ENCODE measurements around the gene SPRR4.

Gene SPRR4

GRCh38 chr1:152970495-152970894 lies at the start of gene SPRR4:
TSS of gene SPRR4 (plus strand) at chr1:152970648. CDS start at chr1:152971891, 1,243 bp downstream.
- no peak within 1 kb of the TSS for H3K9ac ChIP-seq (ENCODE audit: low read length)
- H3K4me1 ChIP-seq (ENCODE audit: control insufficient read depth, low read depth, low read length), result no peaks in the 10 kb centered on the region
- no peaks in the 10 kb centered on the region for H3K27me3 ChIP-seq (ENCODE audit: control insufficient read depth, insufficient read depth, low read length)
- H3K27ac ChIP-seq (ENCODE audit: low read length), result no peak within 1 kb of the TSS
- no peak within 1 kb of the TSS for H3K4me3 ChIP-seq (ENCODE audit: low read length)
- H3K36me3 ChIP-seq (ENCODE audit: control insufficient read depth, low read depth, low read length), result no peaks in the 10 kb centered on the region
- peaks cover 2% of the 10 kb centered on the region for H3K9me3 ChIP-seq (ENCODE audit: control insufficient read depth, low read depth, low read length)

DNA sequence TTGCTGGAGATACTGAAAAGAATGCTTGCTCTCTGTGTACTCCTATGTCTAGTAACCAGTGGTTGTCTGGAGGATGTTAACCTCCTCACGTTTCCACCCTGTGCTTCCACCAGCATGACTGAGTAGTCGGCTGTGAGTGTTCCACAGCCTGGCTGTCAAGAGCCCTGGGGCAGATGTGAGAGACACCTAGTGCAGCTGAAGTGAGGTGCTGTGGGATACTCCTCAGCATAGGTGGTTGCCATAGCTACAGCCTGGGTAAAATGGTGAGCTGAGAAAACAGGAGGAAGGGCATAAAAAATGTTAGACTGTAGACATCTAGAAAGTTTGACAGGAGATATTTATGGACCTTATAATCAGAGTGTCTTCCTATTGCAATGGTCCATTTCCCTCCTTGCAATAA lies 46.3 kb upstream of the SPRR4 start:
- Histone ChIP-seq H3K4me3 (ENCODE audit: low read length) (no peak overlapping the region), H3K27ac (ENCODE audit: low read length) (no peak overlapping the region), H3K36me3 (ENCODE audit: control insufficient read depth, low read depth, low read length) (no peaks in the 10 kb centered on the region), H3K9me3 (ENCODE audit: control insufficient read depth, low read depth, low read length) (peaks cover 25% of the 10 kb centered on the region), H3K4me1 (ENCODE audit: control insufficient read depth, low read depth, low read length) (no peaks in the 10 kb centered on the region), H3K9ac (ENCODE audit: low read length) (no peak overlapping the region), H3K27me3 (ENCODE audit: control insufficient read depth, insufficient read depth, low read length) (no peaks in the 10 kb centered on the region)

GRCh38 chr1:152926091-152926490 lies 44.4 kb upstream of the SPRR4 start:
- Histone ChIP-seq H3K4me3 (ENCODE audit: low read length) (no peak overlapping the region), H3K9me3 (ENCODE audit: control insufficient read depth, low read depth, low read length) (peaks cover 30% of the 10 kb centered on the region), H3K27me3 (ENCODE audit: control insufficient read depth, insufficient read depth, low read length) (no peaks in the 10 kb centered on the region), H3K4me1 (ENCODE audit: control insufficient read depth, low read depth, low read length) (no peaks in the 10 kb centered on the region), H3K36me3 (ENCODE audit: control insufficient read depth, low read depth, low read length) (no peaks in the 10 kb centered on the region), H3K27ac (ENCODE audit: low read length) (no peak overlapping the region), H3K9ac (ENCODE audit: low read length) (no peak overlapping the region)

DNA sequence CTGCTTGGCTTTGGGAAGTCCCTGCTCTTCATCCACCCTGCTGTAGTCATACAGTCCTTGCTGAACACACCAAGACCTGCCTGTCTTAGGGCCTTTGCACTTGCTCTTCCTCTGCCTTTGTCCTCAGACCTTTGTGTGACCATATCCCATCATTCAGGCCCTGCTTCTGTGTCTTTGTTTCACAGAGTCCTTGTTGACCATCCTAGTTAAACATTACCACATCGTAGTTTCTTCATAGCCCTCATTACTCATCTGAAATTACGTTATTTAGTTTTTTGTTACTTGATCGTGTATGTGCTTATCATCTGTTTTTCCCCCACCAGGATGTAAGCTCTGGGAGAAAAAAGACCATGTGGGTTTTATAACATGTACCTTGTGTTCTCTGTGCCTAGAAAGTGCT lies 41.8 kb upstream of the SPRR4 start:
- Histone ChIP-seq H3K9ac (ENCODE audit: low read length) (no peak overlapping the region), H3K36me3 (ENCODE audit: control insufficient read depth, low read depth, low read length) (no peaks in the 10 kb centered on the region)

DNA sequence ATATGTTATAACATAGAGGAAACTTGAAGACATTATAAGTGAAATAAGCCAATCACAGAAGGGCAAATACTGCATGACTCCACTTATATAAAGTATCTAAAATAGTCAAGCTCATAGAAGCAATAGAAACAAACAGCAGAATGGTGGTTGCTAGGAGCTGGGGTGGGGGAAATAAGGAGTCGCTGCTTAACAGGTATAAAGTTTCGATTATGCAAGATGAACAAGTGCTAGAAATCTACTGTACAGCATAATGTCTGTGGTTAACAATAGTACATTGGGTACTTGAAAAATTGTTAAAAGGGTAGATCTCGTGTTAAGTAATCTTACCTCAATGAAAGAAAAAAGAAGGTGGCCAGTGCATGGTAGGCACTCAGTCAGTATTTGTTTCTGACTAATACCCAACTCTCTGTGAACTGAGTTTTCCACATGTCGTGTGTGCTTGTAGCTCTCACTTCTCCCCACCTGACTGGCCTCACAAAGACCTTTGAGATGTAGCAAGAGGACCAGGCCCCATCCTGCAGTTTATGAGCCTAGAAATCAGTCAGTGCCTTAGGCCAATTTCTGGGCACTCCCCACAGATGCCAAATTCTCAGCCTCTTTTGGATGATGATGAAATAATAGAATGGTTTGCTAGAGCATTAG lies 38.2 kb upstream of the SPRR4 start:
- no peaks in the 10 kb centered on the region for H3K27me3 ChIP-seq (ENCODE audit: control insufficient read depth, insufficient read depth, low read length)
- no peaks in the 10 kb centered on the region for H3K36me3 ChIP-seq (ENCODE audit: control insufficient read depth, low read depth, low read length)
- no peak overlapping the region for H3K9ac ChIP-seq (ENCODE audit: low read length)
- H3K27ac ChIP-seq (ENCODE audit: low read length), result no peak overlapping the region
- peaks cover 17% of the 10 kb centered on the region for H3K9me3 ChIP-seq (ENCODE audit: control insufficient read depth, low read depth, low read length)
- no peaks in the 10 kb centered on the region for H3K4me1 ChIP-seq (ENCODE audit: control insufficient read depth, low read depth, low read length)
- no peak overlapping the region for H3K4me3 ChIP-seq (ENCODE audit: low read length)

More for the DNA sequence above, 41.8 kb upstream of the SPRR4 start:
- Histone ChIP-seq H3K4me3 (ENCODE audit: low read length) (no peak overlapping the region), H3K27ac (ENCODE audit: low read length) (no peak overlapping the region), H3K27me3 (ENCODE audit: control insufficient read depth, insufficient read depth, low read length) (no peaks in the 10 kb centered on the region), H3K4me1 (ENCODE audit: control insufficient read depth, low read depth, low read length) (no peaks in the 10 kb centered on the region), H3K9me3 (ENCODE audit: control insufficient read depth, low read depth, low read length) (peaks cover 25% of the 10 kb centered on the region)

DNA sequence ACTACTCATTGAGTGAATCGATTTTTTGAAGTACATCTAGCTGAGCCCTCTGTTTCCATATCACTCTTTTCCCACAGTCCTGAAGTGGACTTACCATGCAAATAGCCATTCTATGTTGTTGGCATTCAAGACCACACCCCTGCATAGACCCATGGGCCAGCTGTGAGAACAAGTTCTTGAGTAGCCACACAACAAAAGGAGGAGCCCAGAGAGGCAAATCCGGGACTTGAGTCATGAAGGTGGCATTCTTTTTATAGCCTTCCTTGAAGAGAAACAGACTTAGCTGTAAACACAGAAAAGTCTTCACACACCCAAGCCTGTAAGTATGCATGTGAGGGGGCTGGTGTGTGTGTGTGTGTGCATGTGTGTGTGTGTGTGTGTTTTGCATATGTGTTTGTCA lies 37.3 kb upstream of the SPRR4 start:
- H3K27me3 ChIP-seq (ENCODE audit: control insufficient read depth, insufficient read depth, low read length), result no peaks in the 10 kb centered on the region
- peaks cover 16% of the 10 kb centered on the region for H3K9me3 ChIP-seq (ENCODE audit: control insufficient read depth, low read depth, low read length)
- no peak overlapping the region for H3K9ac ChIP-seq (ENCODE audit: low read length)
- H3K4me1 ChIP-seq (ENCODE audit: control insufficient read depth, low read depth, low read length), result no peaks in the 10 kb centered on the region
- no peak overlapping the region for H3K4me3 ChIP-seq (ENCODE audit: low read length)
- H3K27ac ChIP-seq (ENCODE audit: low read length), result no peak overlapping the region
- no peaks in the 10 kb centered on the region for H3K36me3 ChIP-seq (ENCODE audit: control insufficient read depth, low read depth, low read length)

DNA sequence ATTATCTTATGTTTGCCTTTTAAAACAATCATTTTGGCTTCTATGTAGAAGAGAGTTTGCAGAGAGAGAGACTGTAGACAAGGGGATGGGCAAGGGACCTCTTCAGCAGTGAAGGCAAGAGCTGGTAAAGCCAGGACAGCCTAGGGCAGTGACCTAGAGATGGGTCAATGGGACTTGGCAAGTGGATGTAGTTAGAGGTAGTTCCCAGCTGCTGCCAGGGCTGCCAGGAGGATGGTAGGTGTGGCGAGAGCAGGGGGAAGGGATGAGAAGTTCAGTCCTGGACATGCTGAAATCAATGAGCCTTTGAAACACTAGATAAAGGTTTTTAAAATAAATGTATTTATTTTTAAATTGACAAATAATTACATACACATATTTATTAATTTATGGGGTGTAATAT lies 29.8 kb upstream of the SPRR4 start:
- Histone ChIP-seq H3K4me1 (ENCODE audit: control insufficient read depth, low read depth, low read length) (no peaks in the 10 kb centered on the region), H3K27ac (ENCODE audit: low read length) (no peak overlapping the region), H3K36me3 (ENCODE audit: control insufficient read depth, low read depth, low read length) (no peaks in the 10 kb centered on the region), H3K9ac (ENCODE audit: low read length) (no peak overlapping the region), H3K27me3 (ENCODE audit: control insufficient read depth, insufficient read depth, low read length) (no peaks in the 10 kb centered on the region), H3K9me3 (ENCODE audit: control insufficient read depth, low read depth, low read length) (peaks cover 8% of the 10 kb centered on the region), H3K4me3 (ENCODE audit: low read length) (no peak overlapping the region)

DNA sequence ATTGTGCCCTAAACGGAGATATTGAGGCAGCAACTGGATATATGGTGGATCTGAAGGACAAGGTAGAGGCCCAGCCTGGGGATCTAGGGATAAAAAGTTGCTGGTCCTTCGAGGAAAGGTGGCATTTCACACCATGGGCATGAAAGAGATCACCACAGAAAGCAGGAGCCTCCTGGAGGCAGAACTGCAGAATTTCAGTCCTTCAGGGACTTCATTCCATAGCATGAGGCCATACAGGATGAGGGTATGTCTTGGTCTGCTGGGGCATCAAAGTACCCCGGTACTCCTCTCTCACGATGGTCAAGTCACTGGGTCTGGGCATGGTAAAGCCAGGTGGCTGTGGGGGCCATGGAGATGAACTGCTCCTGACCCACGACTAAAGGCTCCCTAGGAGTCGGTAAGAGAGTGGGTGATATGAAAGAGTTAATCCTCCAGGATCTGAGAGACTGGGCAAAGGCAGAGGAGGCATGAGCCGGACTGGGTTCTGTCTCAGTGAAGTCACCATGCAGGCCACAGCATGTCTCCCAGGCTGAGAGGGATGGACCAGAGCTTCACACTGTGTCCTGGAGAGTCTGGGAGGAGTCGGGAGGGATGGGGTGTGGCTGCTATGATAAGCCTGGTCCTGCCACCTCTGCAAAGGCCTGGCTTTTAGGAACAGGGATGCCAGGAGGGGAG lies 29.3 kb upstream of the SPRR4 start:
- Histone ChIP-seq H3K4me1 (ENCODE audit: control insufficient read depth, low read depth, low read length) (no peaks in the 10 kb centered on the region), H3K36me3 (ENCODE audit: control insufficient read depth, low read depth, low read length) (no peaks in the 10 kb centered on the region), H3K4me3 (ENCODE audit: low read length) (no peak overlapping the region), H3K9me3 (ENCODE audit: control insufficient read depth, low read depth, low read length) (peaks cover 6% of the 10 kb centered on the region), H3K9ac (ENCODE audit: low read length) (no peak overlapping the region), H3K27me3 (ENCODE audit: control insufficient read depth, insufficient read depth, low read length) (no peaks in the 10 kb centered on the region), H3K27ac (ENCODE audit: low read length) (no peak overlapping the region)

- H3K4me1 ChIP-seq (ENCODE audit: control insufficient read depth, low read depth, low read length), result no peaks in the 10 kb centered on the region
- peaks cover 4% of the 10 kb centered on the region for H3K9me3 ChIP-seq (ENCODE audit: control insufficient read depth, low read depth, low read length)
- H3K27ac ChIP-seq (ENCODE audit: low read length), result no peak overlapping the region
- H3K9ac ChIP-seq (ENCODE audit: low read length), result no peak overlapping the region
- no peaks in the 10 kb centered on the region for H3K27me3 ChIP-seq (ENCODE audit: control insufficient read depth, insufficient read depth, low read length)
- H3K36me3 ChIP-seq (ENCODE audit: control insufficient read depth, low read depth, low read length), result no peaks in the 10 kb centered on the region
- no peak overlapping the region for H3K4me3 ChIP-seq (ENCODE audit: low read length)
Measured at GRCh38 chr1:152942161-152942560, 28.3 kb upstream of the SPRR4 start.

DNA sequence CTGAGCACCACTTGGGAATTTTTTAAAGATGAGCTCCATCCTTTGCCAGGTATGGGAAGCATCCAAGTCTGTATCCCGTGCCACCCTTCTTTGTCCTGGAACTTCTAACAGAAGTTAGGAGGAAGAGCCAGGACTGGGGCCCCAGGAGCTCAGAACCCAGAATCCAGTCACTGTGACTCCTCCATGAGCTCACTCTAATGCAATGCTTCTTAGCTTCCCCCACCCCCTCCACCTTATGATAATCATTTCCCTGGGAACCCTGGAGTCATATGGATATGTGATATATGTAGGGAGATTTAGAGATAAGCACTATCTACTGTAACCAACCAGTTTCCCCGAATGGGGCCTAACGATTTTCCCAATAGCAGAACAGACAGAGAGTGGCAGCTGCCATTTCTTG lies 24.2 kb upstream of the SPRR4 start:
- Histone ChIP-seq H3K4me3 (ENCODE audit: low read length) (no peak overlapping the region), H3K27me3 (ENCODE audit: control insufficient read depth, insufficient read depth, low read length) (no peaks in the 10 kb centered on the region), H3K9ac (ENCODE audit: low read length) (no peak overlapping the region), H3K36me3 (ENCODE audit: control insufficient read depth, low read depth, low read length) (no peaks in the 10 kb centered on the region), H3K4me1 (ENCODE audit: control insufficient read depth, low read depth, low read length) (no peaks in the 10 kb centered on the region), H3K27ac (ENCODE audit: low read length) (no peak overlapping the region), H3K9me3 (ENCODE audit: control insufficient read depth, low read depth, low read length) (peaks cover 4% of the 10 kb centered on the region)

DNA sequence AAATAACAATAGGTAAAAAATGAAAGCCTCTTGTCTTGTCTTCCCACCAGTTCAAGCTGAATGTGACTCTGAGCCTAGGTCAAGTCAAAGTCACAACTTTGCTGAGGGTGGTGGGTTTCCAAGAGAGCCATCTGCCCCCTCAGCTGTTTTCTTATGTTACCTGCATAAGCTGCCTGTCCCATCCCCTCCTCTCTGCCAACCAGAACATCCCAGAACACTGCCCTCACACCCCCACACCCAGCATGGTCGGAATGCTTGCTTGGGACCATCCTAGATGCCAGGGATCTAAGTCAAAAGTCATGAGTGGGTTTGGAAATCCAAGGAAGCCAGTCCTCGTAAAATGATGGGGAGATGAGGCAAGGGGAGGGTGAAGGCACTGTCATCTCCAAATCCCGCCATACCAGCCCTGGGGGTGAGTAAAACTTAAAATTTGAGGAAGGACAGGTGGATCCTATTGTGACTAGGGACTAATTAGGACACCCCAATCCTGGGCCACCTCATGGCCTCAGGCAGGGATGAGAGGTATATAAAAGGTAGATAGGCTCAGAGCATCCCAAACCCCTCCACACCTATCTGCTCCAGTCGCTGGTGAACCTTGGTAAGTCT lies 23.7 kb upstream of the SPRR4 start, which contains the start of gene SPRR5:
TSS of gene SPRR5 (plus strand) at position 556 of the 606 bp plus-strand sequence. CDS start 1,349 bp downstream, outside the sequence.
- Histone ChIP-seq H3K27me3 (ENCODE audit: control insufficient read depth, insufficient read depth, low read length) (no peaks in the 10 kb centered on the region), H3K9ac (ENCODE audit: low read length) (no peak within 1 kb of the TSS), H3K9me3 (ENCODE audit: control insufficient read depth, low read depth, low read length) (peaks cover 4% of the 10 kb centered on the region), H3K27ac (ENCODE audit: low read length) (no peak within 1 kb of the TSS), H3K36me3 (ENCODE audit: control insufficient read depth, low read depth, low read length) (no peaks in the 10 kb centered on the region), H3K4me3 (ENCODE audit: low read length) (no peak within 1 kb of the TSS), H3K4me1 (ENCODE audit: control insufficient read depth, low read depth, low read length) (no peaks in the 10 kb centered on the region)
